Mesenchymal stem cell (in vitro differentiated cells and primary cell): ENCODE measurements around the gene DHX8.

Experiments
- DNase-seq: peaks from one replicate; pipeline ENCODE4 v3.0.0-alpha.2; 2013
- H2AFZ ChIP-seq: one replicate; pipeline ENCODE4 v1.6.1; 2013; ENCODE audit warnings: low read depth, mild to moderate bottlenecking, control low read depth, inconsistent platforms, low read length, moderate library complexity
- H2AK5ac ChIP-seq: 2 replicates; pipeline ENCODE4 v1.6.1; 2013; ENCODE audit warnings: low read length, moderate library complexity, mild to moderate bottlenecking, inconsistent platforms; ENCODE audit not compliant: severe bottlenecking
- H2BK120ac ChIP-seq: one replicate; pipeline ENCODE4 v1.6.1; 2013; ENCODE audit warnings: low read depth, mild to moderate bottlenecking, inconsistent platforms, low read length, moderate library complexity
- H2BK12ac ChIP-seq, 2 experiments: one replicate each; pipeline ENCODE4 v1.6.1; 2013; ENCODE audit warnings: inconsistent platforms in 2 of 2, low read length in 2 of 2, mild to moderate bottlenecking in 2 of 2, moderate library complexity in 2 of 2, control low read depth in 1 of 2
- H2BK15ac ChIP-seq: one replicate; pipeline ENCODE4 v1.6.1; 2013; ENCODE audit warnings: mild to moderate bottlenecking, low read depth, inconsistent platforms; ENCODE audit not compliant: poor library complexity, severe bottlenecking
- H2BK5ac ChIP-seq: 2 replicates; pipeline ENCODE4 v1.6.1; 2013; ENCODE audit warnings: low read depth, mild to moderate bottlenecking, low read length, control low read depth, inconsistent platforms; ENCODE audit not compliant: poor library complexity, severe bottlenecking
- H3K14ac ChIP-seq, 2 experiments: one replicate each; pipeline ENCODE4 v1.6.1; 2013; ENCODE audit warnings: inconsistent platforms in 2 of 2, low read length in 2 of 2, control low read depth in 1 of 2, mild to moderate bottlenecking in 1 of 2, moderate library complexity in 1 of 2
- H3K18ac ChIP-seq, 2 experiments: one replicate each; pipeline ENCODE4 v1.6.1; 2013; ENCODE audit warnings: inconsistent platforms in 2 of 2, low read length in 2 of 2, control low read depth in 1 of 2, low read depth in 1 of 2, mild to moderate bottlenecking in 1 of 2
- H3K23ac ChIP-seq, 2 experiments: one replicate each; pipeline ENCODE4 v1.6.1; 2013; ENCODE audit warnings: inconsistent platforms in 2 of 2, low read length in 2 of 2, mild to moderate bottlenecking in 2 of 2, moderate library complexity in 2 of 2, control low read depth in 1 of 2
- H3K27ac ChIP-seq: 2 replicates; pipeline ENCODE4 v1.5.1; 2013; ENCODE audit warnings: mild to moderate bottlenecking, moderate library complexity, low read length, control low read depth, inconsistent platforms; ENCODE audit not compliant: poor library complexity, severe bottlenecking
- H3K27me3 ChIP-seq, 2 experiments: 2 replicates each; pipeline versions ENCODE4 v1.6.1 to v1.7.0; 2013; ENCODE audit warnings: low read length in 2 of 2, mild to moderate bottlenecking in 2 of 2, moderate library complexity in 2 of 2, control low read depth in 1 of 2, inconsistent platforms in 1 of 2; ENCODE audit not compliant: control insufficient read depth in 1 of 2, insufficient read depth in 1 of 2
- H3K36me3 ChIP-seq, 2 experiments: 2 replicates each; pipeline versions ENCODE4 v1.6.1 to v1.7.0; 2013; ENCODE audit warnings: low read length in 2 of 2, control low read depth in 1 of 2, inconsistent platforms in 1 of 2, low read depth in 1 of 2, mild to moderate bottlenecking in 1 of 2; ENCODE audit not compliant: insufficient read depth in 2 of 2, control insufficient read depth in 1 of 2
- H3K4ac ChIP-seq, 2 experiments: one replicate each; pipeline ENCODE4 v1.6.1; 2013; ENCODE audit warnings: inconsistent platforms in 2 of 2, low read length in 2 of 2, mild to moderate bottlenecking in 2 of 2, moderate library complexity in 2 of 2, control low read depth in 1 of 2, low read depth in 1 of 2
- H3K4me1 ChIP-seq: 2 replicates; pipeline ENCODE4 v1.6.1; 2013; ENCODE audit warnings: low read depth, low read length, control low read depth; ENCODE audit not compliant: control insufficient read depth, insufficient read depth
- H3K4me2 ChIP-seq: 2 replicates; pipeline ENCODE4 v1.6.1; 2013; ENCODE audit warnings: low read length, mild to moderate bottlenecking, inconsistent platforms; ENCODE audit not compliant: poor library complexity, severe bottlenecking
- H3K4me3 ChIP-seq, 2 experiments: 2 replicates each; pipeline versions ENCODE4 v1.5.1 to v1.7.0; 2013; ENCODE audit warnings: low read length in 2 of 2, mild to moderate bottlenecking in 2 of 2, control low read depth in 1 of 2, low read depth in 1 of 2; ENCODE audit not compliant: insufficient read depth in 1 of 2
- H3K79me1 ChIP-seq: replicated peaks from 2 replicates; pipeline ENCODE4 v1.6.1; 2013; ENCODE audit warnings: mild to moderate bottlenecking, control low read depth, low read length, inconsistent platforms; ENCODE audit not compliant: poor library complexity, severe bottlenecking
- H3K9ac ChIP-seq: 2 replicates; pipeline ENCODE4 v1.7.0; 2013; ENCODE audit warnings: mild to moderate bottlenecking, low read length, moderate library complexity
- H3K9me3 ChIP-seq: 2 replicates; pipeline ENCODE4 v1.7.0; 2013; ENCODE audit warnings: mild to moderate bottlenecking, low read length; ENCODE audit not compliant: control insufficient read depth
- H4K8ac ChIP-seq: one replicate; pipeline ENCODE4 v1.6.1; 2013; ENCODE audit warnings: inconsistent platforms, mild to moderate bottlenecking, low read length, moderate library complexity
- H4K91ac ChIP-seq: one replicate; pipeline ENCODE4 v1.6.1; 2013; ENCODE audit warnings: mild to moderate bottlenecking, low read length, inconsistent platforms
- WGBS: methylation state at CpG from one replicate; pipeline ENCODE4 v1.1.7; 2013; ENCODE audit warnings: mixed read lengths; 5-methylcytosine and 5-hydroxymethylcytosine counted together

Gene DHX8

DNA sequence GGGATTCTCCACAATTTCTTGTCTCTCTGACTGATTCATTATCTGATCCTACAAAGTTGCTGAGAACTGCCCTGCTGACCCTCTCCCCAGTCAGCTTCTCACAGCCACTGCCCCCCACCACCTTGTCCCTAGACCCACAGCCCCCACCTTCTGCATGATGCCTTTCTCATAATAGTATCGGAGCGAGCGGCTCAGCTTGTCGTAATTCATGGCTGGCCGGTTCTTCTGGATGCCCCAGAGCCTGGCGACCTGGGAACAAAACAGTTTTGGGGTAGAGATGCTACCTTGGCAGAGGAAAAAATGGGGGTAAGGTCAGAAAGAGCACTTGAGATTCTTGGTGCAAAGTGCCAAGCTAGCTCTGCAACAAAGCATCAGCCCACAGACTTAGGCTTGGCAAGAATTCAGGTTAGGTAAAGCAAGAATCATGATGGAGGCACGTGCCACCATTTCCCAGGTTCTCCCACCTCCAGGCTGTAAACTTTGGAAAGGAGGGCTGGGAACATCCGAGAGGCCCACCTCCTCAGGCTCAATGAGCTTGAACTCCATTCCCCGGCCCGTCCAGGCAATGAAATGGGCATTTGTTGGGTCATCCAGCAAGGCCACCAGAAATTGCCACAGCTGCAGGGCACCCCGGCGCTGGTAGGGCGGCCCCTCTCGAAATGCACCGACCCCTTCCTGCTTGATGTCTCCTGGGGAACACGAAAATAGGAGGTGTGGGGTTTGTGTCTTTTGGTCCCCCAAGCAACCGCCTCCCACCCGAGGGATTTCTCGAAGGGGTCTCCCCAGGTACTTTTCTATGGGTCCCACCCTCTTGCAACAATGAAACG, 45.4 kb downstream of the DHX8 start:
- Histone ChIP-seq H3K23ac (no peak overlapping the region), H3K14ac (no peak overlapping the region), H3K18ac (peak overlapping the region; percentile 40 to 96), H2AK5ac (peak overlapping the region; percentile 95), H2AFZ (no peak overlapping the region), H3K79me1 (peaks cover 18% of the 10 kb centered on the region), H3K4ac (peak overlapping the region; percentile 90 to 95), H2BK12ac (peak overlapping the region; percentile 81 to 97), H2BK15ac (peak overlapping the region; percentile 17), H3K27me3 (no peaks in the 10 kb centered on the region), H4K8ac (peak overlapping the region; percentile 99), H2BK120ac (peak overlapping the region; percentile 92), H2BK5ac (no peak overlapping the region), H3K36me3 (peaks cover 38 to 46% of the 10 kb centered on the region in 2 experiments), H3K4me2 (no peak overlapping the region), H3K4me1 (peaks cover 30% of the 10 kb centered on the region), H3K27ac (peak overlapping the region; percentile 95), H3K9ac (no peak overlapping the region), H3K9me3 (no peaks in the 10 kb centered on the region), H3K4me3 (no peak overlapping the region), H4K91ac (peak overlapping the region; percentile 99)
- 96% methylated on average over 20 of the region's 20 CpGs for WGBS
- no peak for DNase-seq

DNA sequence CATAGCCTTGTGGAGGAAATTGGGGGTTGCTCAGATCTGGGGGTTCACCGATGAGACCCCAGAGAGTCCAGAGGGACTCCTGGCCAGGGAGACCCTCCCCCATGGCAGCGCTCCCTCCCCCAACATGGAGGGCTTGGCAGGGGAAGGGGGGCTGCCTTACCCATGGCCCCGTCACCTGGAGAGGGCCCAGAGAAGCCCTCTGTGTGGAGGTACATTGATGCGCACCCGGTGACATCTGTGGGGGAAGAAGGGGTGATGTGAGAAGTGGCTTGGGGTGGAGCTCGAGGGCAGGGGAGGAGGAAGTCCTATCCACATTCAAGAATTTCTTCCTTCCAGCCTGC, 46.1 kb downstream of the DHX8 start:
- DNase-seq: no peak
- Histone ChIP-seq H3K27ac (peak overlapping the region; percentile 95), H2BK15ac (peak overlapping the region; percentile 92), H2BK12ac (peak overlapping the region; percentile 81 to 97), H3K23ac (no peak overlapping the region), H3K4me3 (peak overlapping the region in 1 of 2 experiments; percentile 43), H3K4ac (peak overlapping the region; percentile 79 to 95), H3K9ac (peak overlapping the region; percentile 74), H3K18ac (peak overlapping the region; percentile 96 to 97), H2AFZ (no peak overlapping the region), H3K79me1 (peaks cover 18% of the 10 kb centered on the region), H2BK5ac (peak overlapping the region; percentile 60), H2BK120ac (peak overlapping the region; percentile 92), H4K91ac (peak overlapping the region; percentile 99), H4K8ac (peak overlapping the region; percentile 99), H3K36me3 (peaks cover 31 to 40% of the 10 kb centered on the region in 2 experiments), H3K4me1 (peaks cover 29% of the 10 kb centered on the region), H3K14ac (peak overlapping the region in 1 of 2 experiments; percentile 96), H3K9me3 (no peaks in the 10 kb centered on the region), H3K27me3 (no peaks in the 10 kb centered on the region), H3K4me2 (peak overlapping the region; percentile 61), H2AK5ac (peak overlapping the region; percentile 95)
- 78% methylated on average over 5 of the region's 6 CpGs for WGBS

- Histone ChIP-seq H3K27me3 (no peaks in the 10 kb centered on the region), H3K79me1 (peaks cover 18% of the 10 kb centered on the region)
- 1% methylated on average over 11 of the region's 23 CpGs for WGBS
These were observed 46.7 kb downstream of the DHX8 start for GRCh38 chr17:43530288-43531081.

GRCh38 chr17:43531082-43531378, 47.3 kb downstream of the DHX8 start:
- H3K36me3 ChIP-seq: peaks cover 20 to 31% of the 10 kb centered on the region in 2 experiments
- H2BK5ac ChIP-seq: no peak overlapping the region
- peak overlapping the region; percentile 95 for H3K27ac ChIP-seq
- H3K4me2 ChIP-seq: peak overlapping the region; percentile 15
- H3K9ac ChIP-seq: no peak overlapping the region
- H3K4me3 ChIP-seq: no peak overlapping the region
- H3K9me3 ChIP-seq: no peaks in the 10 kb centered on the region
- H2AK5ac ChIP-seq: peak overlapping the region; percentile 25
- peaks cover 18% of the 10 kb centered on the region for H3K79me1 ChIP-seq
- H2BK15ac ChIP-seq: no peak overlapping the region
- DNase-seq: no peak
- 42% methylated on average over 3 of the region's 3 CpGs for WGBS
- peaks cover 25% of the 10 kb centered on the region for H3K4me1 ChIP-seq
- H3K23ac ChIP-seq: no peak overlapping the region
- H4K91ac ChIP-seq: peak overlapping the region; percentile 48
- no peak overlapping the region for H2BK120ac ChIP-seq
- H4K8ac ChIP-seq: peak overlapping the region; percentile 14
- H2AFZ ChIP-seq: no peak overlapping the region
- peak overlapping the region in 1 of 2 experiments; percentile 17 for H3K18ac ChIP-seq
- peak overlapping the region; percentile 73 to 75 for H3K4ac ChIP-seq
- no peaks in the 10 kb centered on the region for H3K27me3 ChIP-seq
- peak overlapping the region in 1 of 2 experiments; percentile 7 for H2BK12ac ChIP-seq
- no peak overlapping the region for H3K14ac ChIP-seq

More at GRCh38 chr17:43530288-43531081, 46.7 kb downstream of the DHX8 start:
- peak overlapping the region; percentile 36 for H2AFZ ChIP-seq
- H3K14ac ChIP-seq: no peak overlapping the region
- H3K18ac ChIP-seq: peak overlapping the region; percentile 96 to 97
- H4K91ac ChIP-seq: peak overlapping the region; percentile 99
- peak overlapping the region; percentile 99 for H4K8ac ChIP-seq
- H2BK12ac ChIP-seq: peak overlapping the region; percentile 81 to 97
- H2BK5ac ChIP-seq: peak overlapping the region; percentile 60
- H3K4me3 ChIP-seq: peak overlapping the region in 1 of 2 experiments; percentile 43
- H3K27ac ChIP-seq: peak overlapping the region; percentile 95
- peak overlapping the region; percentile 61 for H3K4me2 ChIP-seq
- peak overlapping the region; percentile 92 for H2BK120ac ChIP-seq
- H3K9me3 ChIP-seq: no peaks in the 10 kb centered on the region
- H3K4ac ChIP-seq: peak overlapping the region; percentile 79 to 95
- H2BK15ac ChIP-seq: peak overlapping the region; percentile 92
- H3K23ac ChIP-seq: no peak overlapping the region
- H2AK5ac ChIP-seq: no peak overlapping the region
- H3K9ac ChIP-seq: peak overlapping the region; percentile 74
- peak; percentile 94 for DNase-seq
- peaks cover 25 to 36% of the 10 kb centered on the region in 2 experiments for H3K36me3 ChIP-seq
- H3K4me1 ChIP-seq: peaks cover 27% of the 10 kb centered on the region
